HG02759 (cell line): Measurements from ENCODE around the gene KSR1.

Source experiments
- ATAC-seq: cut with Tn5 transposase; IDR thresholded peaks from one replicate; pipeline ENCODE4 v1.9.1; 2021; ENCODE audit warnings: mild to moderate bottlenecking, moderate library complexity; ENCODE audit not compliant: unreplicated experiment

Gene KSR1

GRCh38 chr17:27532269-27533263 is 76.3 kb downstream of the KSR1 start:
- no peak for ATAC-seq

- no peak for ATAC-seq
Observed at GRCh38 chr17:27533874-27534815, 77.9 kb downstream of the KSR1 start.

- no peak for ATAC-seq
Observed at GRCh38 chr17:27535178-27535928, 79.1 kb downstream of the KSR1 start.

- ATAC-seq, result no peak
Observed at GRCh38 chr17:27535975-27536374, 79.7 kb downstream of the KSR1 start.

- ATAC-seq, result no peak
Observed at GRCh38 chr17:27536781-27537180, 80.5 kb downstream of the KSR1 start.

GRCh38 chr17:27538156-27538955 is 82.1 kb downstream of the KSR1 start:
- no peak for ATAC-seq

- no peak for ATAC-seq
Observed at GRCh38 chr17:27539152-27539551, 82.9 kb downstream of the KSR1 start.

GRCh38 chr17:27539794-27540317 is 83.6 kb downstream of the KSR1 start:
- ATAC-seq, result no peak

GRCh38 chr17:27540318-27541101 is 84.3 kb downstream of the KSR1 start:
- ATAC-seq, result no peak

GRCh38 chr17:27541301-27542023 is 85.2 kb downstream of the KSR1 start:
- ATAC-seq, result no peak

- no peak for ATAC-seq
Observed at GRCh38 chr17:27542841-27543463, 86.7 kb downstream of the KSR1 start.

- ATAC-seq, result no peak
Observed at GRCh38 chr17:27543464-27543856, 87.2 kb downstream of the KSR1 start.

- no peak for ATAC-seq
Observed at GRCh38 chr17:27543958-27544349, 87.7 kb downstream of the KSR1 start.

- ATAC-seq, result peak; percentile 76
Observed at GRCh38 chr17:27544350-27545131, 88.3 kb downstream of the KSR1 start.

GRCh38 chr17:27545562-27546229 is 89.4 kb downstream of the KSR1 start:
- no peak for ATAC-seq

- peak; percentile 45 for ATAC-seq
Observed at GRCh38 chr17:27546624-27547300, 90.5 kb downstream of the KSR1 start.
